ENCODE measurements around the gene CFAP46. TPM values are rescaled to one million over a fixed set of nuclear protein-coding genes. Genes with fewer than 3 reads are reported as not detected.

The CFAP46 gene
- total RNA-seq, 2 experiments from 2014 or later: 0.07 TPM; not detected in 1

- POLR2A ChIA-PET: no interaction called here
- intact Hi-C loops (cut with micrococcal nuclease): no loop called here
These were observed 33.7 kb upstream of the CFAP46 start for GRCh38 chr10:132975831-132976682.

GRCh38 chr10:132974886-132975830 is 32.8 kb upstream of the CFAP46 start:
- POLR2A ChIA-PET: no interaction called here
- DNase-seq: no peak
- Mint-ChIP-seq H3K9me3 (no peaks in the 10 kb centered on the region), H3K27ac (no peak overlapping the region), H3K36me3 (no peaks in the 10 kb centered on the region), H3K27me3 (peaks cover 16% of the 10 kb centered on the region), H3K4me3 (no peak overlapping the region), H3K4me1 (ENCODE audit: low read depth) (no peaks in the 10 kb centered on the region)
- intact Hi-C loops (cut with micrococcal nuclease): no loop called here
- CTCF ChIA-PET: no interaction called here

More at GRCh38 chr10:132975831-132976682, 33.7 kb upstream of the CFAP46 start:
- no peak for DNase-seq
- peaks cover 16% of the 10 kb centered on the region for H3K27me3 Mint-ChIP-seq
- H3K4me1 Mint-ChIP-seq (ENCODE audit: low read depth): no peaks in the 10 kb centered on the region
- CTCF ChIA-PET: no interaction called here
- no peaks in the 10 kb centered on the region for H3K9me3 Mint-ChIP-seq
- no peak overlapping the region for H3K27ac Mint-ChIP-seq
- no peak overlapping the region for H3K4me3 Mint-ChIP-seq
- H3K36me3 Mint-ChIP-seq: no peaks in the 10 kb centered on the region

- intact Hi-C loops (cut with micrococcal nuclease): no loop called here
- Mint-ChIP-seq H3K27ac (no peak overlapping the region), H3K27me3 (peaks cover 16% of the 10 kb centered on the region), H3K9me3 (no peaks in the 10 kb centered on the region), H3K36me3 (no peaks in the 10 kb centered on the region), H3K4me1 (ENCODE audit: low read depth) (no peaks in the 10 kb centered on the region), H3K4me3 (no peak overlapping the region)
- CTCF ChIA-PET: no interaction called here
- no peak for DNase-seq
- POLR2A ChIA-PET: no interaction called here
These were observed 32.0 kb upstream of the CFAP46 start for GRCh38 chr10:132974249-132974796.

GRCh38 chr10:132973903-132974241 is 31.5 kb upstream of the CFAP46 start:
- H3K4me1 Mint-ChIP-seq (ENCODE audit: low read depth): no peaks in the 10 kb centered on the region
- ChIA-PET CTCF (no interaction called here), POLR2A (no interaction called here)
- H3K4me3 Mint-ChIP-seq: no peak overlapping the region
- no peaks in the 10 kb centered on the region for H3K36me3 Mint-ChIP-seq
- intact Hi-C loops (cut with micrococcal nuclease): no loop called here
- H3K9me3 Mint-ChIP-seq: no peaks in the 10 kb centered on the region
- H3K27ac Mint-ChIP-seq: no peak overlapping the region
- DNase-seq: no peak
- peaks cover 16% of the 10 kb centered on the region for H3K27me3 Mint-ChIP-seq

- H3K27me3 Mint-ChIP-seq: peaks cover 17% of the 10 kb centered on the region
- H3K27ac Mint-ChIP-seq: no peak overlapping the region
- ChIA-PET CTCF (no interaction called here), POLR2A (no interaction called here)
- H3K9me3 Mint-ChIP-seq: no peaks in the 10 kb centered on the region
- DNase-seq: no peak
- no peak overlapping the region for H3K4me3 Mint-ChIP-seq
- no peaks in the 10 kb centered on the region for H3K4me1 Mint-ChIP-seq (ENCODE audit: low read depth)
- intact Hi-C loops (cut with micrococcal nuclease): no loop called here
- H3K36me3 Mint-ChIP-seq: no peaks in the 10 kb centered on the region
These were observed 30.9 kb upstream of the CFAP46 start for GRCh38 chr10:132972986-132973902.

GRCh38 chr10:132972149-132972985 is 30.0 kb upstream of the CFAP46 start:
- H3K36me3 Mint-ChIP-seq: no peaks in the 10 kb centered on the region
- intact Hi-C loops (cut with micrococcal nuclease): no loop called here
- POLR2A ChIA-PET: no interaction called here
- H3K4me3 Mint-ChIP-seq: no peak overlapping the region
- no peaks in the 10 kb centered on the region for H3K4me1 Mint-ChIP-seq (ENCODE audit: low read depth)
- H3K27me3 Mint-ChIP-seq: peaks cover 17% of the 10 kb centered on the region
- CTCF ChIA-PET: no interaction called here
- no peak overlapping the region for H3K27ac Mint-ChIP-seq
- DNase-seq: no peak
- no peaks in the 10 kb centered on the region for H3K9me3 Mint-ChIP-seq

- H3K27me3 Mint-ChIP-seq: peaks cover 17% of the 10 kb centered on the region
- CTCF ChIA-PET: no interaction called here
- no peak overlapping the region for H3K4me3 Mint-ChIP-seq
- no peak for DNase-seq
- no peaks in the 10 kb centered on the region for H3K36me3 Mint-ChIP-seq
- intact Hi-C loops (cut with micrococcal nuclease): no loop called here
- no peak overlapping the region for H3K27ac Mint-ChIP-seq
- H3K4me1 Mint-ChIP-seq (ENCODE audit: low read depth): no peaks in the 10 kb centered on the region
- POLR2A ChIA-PET: no interaction called here
- no peaks in the 10 kb centered on the region for H3K9me3 Mint-ChIP-seq
These were observed 29.2 kb upstream of the CFAP46 start for GRCh38 chr10:132971448-132972148.

GRCh38 chr10:132970641-132971438 is 28.5 kb upstream of the CFAP46 start:
- Mint-ChIP-seq H3K9me3 (no peaks in the 10 kb centered on the region), H3K27me3 (peaks cover 16% of the 10 kb centered on the region), H3K27ac (no peak overlapping the region), H3K4me3 (no peak overlapping the region), H3K4me1 (ENCODE audit: low read depth) (no peaks in the 10 kb centered on the region), H3K36me3 (no peaks in the 10 kb centered on the region)
- POLR2A ChIA-PET: no interaction called here
- CTCF ChIA-PET: no interaction called here
- no peak for DNase-seq
- intact Hi-C loops (cut with micrococcal nuclease): no loop called here

- H3K27ac Mint-ChIP-seq: no peak overlapping the region
- ChIA-PET CTCF (no interaction called here), POLR2A (no interaction called here)
- no peaks in the 10 kb centered on the region for H3K9me3 Mint-ChIP-seq
- H3K4me1 Mint-ChIP-seq (ENCODE audit: low read depth): peaks cover 10% of the 10 kb centered on the region
- no peak for DNase-seq
- H3K4me3 Mint-ChIP-seq: no peak overlapping the region
- intact Hi-C loops (cut with micrococcal nuclease): no loop called here
- H3K27me3 Mint-ChIP-seq: peaks cover 15% of the 10 kb centered on the region
- no peaks in the 10 kb centered on the region for H3K36me3 Mint-ChIP-seq
These were observed 25.2 kb upstream of the CFAP46 start for GRCh38 chr10:132967540-132967939.

GRCh38 chr10:132965411-132966057 is 23.2 kb upstream of the CFAP46 start:
- no peaks in the 10 kb centered on the region for H3K9me3 Mint-ChIP-seq
- peaks cover 18% of the 10 kb centered on the region for H3K4me1 Mint-ChIP-seq (ENCODE audit: low read depth)
- intact Hi-C loops (cut with micrococcal nuclease): no loop called here
- no peak for DNase-seq
- peaks cover 10% of the 10 kb centered on the region for H3K27me3 Mint-ChIP-seq
- CTCF ChIA-PET: no interaction called here
- POLR2A ChIA-PET: no interaction called here
- H3K36me3 Mint-ChIP-seq: no peaks in the 10 kb centered on the region
- H3K27ac Mint-ChIP-seq: no peak overlapping the region
- no peak overlapping the region for H3K4me3 Mint-ChIP-seq
